NCI-H146 (cell line): ENCODE results near the gene UBA7.
"Not testable (repeated sequence)": the region's sequence is repeated elsewhere in the genome, so short reads cannot be mapped to it uniquely, and the experiment has no call there.

Experiments
- DNase-seq: peaks from one replicate; lab custom pipeline; 2025; lab: John Stamatoyannopoulos, UW

Gene UBA7

DNA sequence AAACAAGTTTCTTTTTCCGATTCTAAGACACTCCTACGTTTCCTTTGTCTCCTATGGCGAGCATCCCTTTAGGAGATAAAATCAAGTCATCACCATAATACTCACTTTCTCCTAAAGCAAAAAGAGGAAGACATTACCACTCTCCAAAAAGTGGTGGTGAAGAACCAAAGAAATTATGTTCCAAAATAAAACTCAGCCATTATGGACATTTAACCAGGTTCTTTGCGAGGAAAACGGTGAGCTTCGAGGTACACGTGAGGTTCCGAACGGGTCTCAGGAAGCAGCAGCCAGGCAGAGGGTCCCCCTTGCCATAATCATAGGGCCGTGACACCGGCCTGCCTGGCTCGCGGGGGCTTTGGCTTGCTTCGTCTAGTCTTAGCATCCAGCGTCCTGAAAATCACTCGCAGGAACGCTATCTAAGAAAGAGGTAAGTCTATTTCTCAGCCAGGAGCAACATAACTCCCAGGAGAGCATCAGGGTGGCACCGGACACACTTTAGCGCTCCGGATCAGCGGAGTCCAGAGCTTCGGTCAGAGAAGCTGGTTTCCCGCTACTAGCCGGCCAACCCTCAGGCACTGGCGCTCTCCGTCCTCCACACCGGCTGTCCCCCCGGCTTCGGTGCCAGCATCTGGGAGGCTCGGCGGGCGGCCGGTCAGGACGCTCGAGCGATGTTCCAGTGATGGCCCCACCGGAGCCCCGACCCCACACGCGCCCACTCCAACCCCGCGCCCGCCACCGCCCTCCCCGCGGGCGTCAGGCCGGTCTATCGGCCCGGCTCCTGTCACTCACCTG, 28.0 kb downstream of the UBA7 start:
- DNase-seq = peak; percentile 33

DNA sequence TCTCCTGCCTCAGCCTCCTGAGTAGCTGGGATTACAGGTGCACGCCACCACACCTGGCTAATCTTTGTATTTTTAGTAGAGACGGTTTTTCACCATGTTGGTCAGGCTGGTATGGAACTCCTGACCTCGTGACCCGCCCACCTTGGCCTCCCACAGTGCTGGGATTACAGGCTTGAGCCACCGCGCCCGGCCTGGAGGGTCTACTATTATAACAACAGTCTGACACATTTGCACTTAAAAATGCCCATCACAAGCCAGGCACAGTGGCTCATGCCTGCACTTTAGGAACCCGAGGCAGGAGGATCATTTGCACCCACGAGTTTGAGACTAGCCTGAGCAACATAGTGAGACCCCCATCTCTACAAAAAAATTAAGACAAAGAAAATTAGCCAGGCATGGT, 31.5 kb downstream of the UBA7 start:
- not testable (repeated sequence) for DNase-seq

DNA sequence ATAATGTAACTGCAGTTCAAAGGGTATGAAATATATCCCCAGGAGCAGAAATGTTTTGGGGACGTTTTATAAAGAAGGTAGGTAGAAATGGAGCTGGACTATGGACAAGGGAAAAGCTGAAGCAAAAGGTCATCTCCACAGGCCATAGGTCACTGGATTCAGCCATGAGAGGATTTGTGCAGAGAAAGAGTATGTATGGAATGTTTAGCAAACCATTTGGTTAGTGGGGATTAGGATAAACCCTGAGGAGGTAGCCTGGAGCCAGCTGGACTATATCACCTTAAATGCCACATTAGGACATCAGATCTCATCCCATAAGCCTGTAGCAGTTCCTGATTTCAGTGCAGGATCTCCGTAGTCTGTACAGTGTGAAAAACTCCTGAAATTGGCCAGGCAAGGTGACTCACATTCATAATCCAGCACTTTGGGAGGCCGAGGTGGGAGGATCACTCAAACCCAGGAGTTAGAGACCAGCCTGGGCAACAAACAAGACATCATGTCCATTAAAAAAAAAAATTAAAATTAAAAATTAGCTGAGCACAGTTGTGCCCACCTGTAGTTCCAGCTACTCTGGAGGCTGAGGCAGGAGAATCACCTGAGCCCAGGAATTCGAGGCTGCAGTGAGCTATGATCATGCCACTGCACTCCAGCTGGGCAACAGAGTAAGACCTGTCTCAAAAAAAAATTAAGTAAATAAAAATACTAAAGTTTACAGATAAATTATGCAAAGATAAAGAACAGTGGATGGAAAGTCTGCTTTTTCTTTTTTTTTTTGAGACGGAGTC, 32.1 kb downstream of the UBA7 start:
- DNase-seq = no peak

DNA sequence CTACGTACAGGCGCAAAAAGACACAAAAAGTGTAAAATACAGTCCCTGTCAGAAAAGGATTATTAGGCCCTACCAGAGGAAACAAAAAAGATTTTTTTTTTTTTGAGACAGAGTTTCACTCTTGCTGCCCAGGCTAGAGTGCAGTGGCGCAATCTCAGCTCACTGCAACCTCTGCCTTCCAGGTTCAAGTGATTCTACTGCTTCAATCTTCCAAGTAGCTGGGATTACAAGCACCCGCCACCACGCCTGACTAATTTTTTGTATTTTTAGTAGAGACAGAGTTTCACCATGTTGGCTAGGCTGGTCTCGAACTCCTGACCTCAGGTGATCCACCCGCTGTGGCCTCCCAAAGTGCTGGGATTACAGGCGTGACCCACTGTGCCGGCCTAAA, 32.8 kb downstream of the UBA7 start:
- not testable (repeated sequence) for DNase-seq

GRCh38 chr3:49780080-49780974, 33.4 kb downstream of the UBA7 start:
- no peak for DNase-seq

DNA sequence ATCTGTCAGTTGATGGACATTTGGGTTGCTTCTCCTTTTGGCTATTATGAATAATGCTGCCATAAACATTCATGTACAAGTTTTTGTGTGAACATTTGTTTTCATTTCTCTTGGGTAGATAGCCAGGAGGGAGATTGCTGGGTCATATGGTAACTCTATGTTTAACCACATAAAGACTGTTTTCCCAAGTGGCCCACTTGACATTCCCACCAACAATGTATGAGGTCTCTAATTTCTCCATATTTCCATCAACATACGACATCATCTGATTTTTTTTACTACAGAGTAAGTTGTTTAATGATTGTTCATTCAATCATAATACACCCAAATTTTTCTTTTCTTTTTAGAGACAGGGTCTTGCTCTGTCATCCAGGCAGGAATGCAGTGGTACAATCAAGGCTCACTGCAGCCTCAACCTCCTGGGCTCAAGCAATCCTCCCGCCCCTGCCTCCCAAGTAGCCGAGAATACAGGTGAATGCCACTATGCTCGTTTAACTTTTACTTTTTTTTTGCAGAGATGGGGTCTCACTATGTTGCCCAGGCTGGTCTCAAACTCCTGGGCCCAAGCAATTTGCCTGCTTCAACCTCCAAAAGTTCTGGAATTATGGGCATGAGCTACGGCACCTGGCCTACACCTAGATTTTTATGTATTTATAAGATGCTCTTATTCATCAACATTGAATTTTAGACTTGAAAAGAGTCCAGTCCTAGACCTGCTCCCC, 34.2 kb downstream of the UBA7 start:
- no peak for DNase-seq

- not testable (repeated sequence) for DNase-seq
These were observed 37.7 kb downstream of the UBA7 start for GRCh38 chr3:49776101-49776500.

DNA sequence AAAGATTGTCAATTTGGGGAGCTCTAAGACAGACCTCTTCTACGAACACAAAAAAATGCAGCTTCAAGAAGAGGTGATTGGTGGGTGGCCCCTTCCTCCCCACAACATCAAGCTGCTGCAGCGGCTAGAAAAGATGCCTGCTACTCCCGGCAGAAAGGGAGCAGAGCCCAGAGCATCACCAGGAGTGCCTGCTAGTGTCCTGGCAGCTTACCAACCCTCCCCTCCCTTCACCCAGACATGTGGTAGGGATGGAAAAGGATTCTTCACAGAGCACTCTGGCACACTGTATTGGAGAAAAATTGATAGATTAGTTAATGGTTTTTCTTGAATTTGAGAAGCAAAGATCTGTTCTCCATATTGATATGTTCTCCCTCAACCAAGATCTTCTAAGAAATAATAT, 38.2 kb downstream of the UBA7 start:
- no peak for DNase-seq

- DNase-seq = no peak
These were observed 41.0 kb downstream of the UBA7 start for GRCh38 chr3:49772703-49773102.

- DNase-seq = no peak
These were observed 42.3 kb downstream of the UBA7 start for GRCh38 chr3:49771340-49771938.

DNA sequence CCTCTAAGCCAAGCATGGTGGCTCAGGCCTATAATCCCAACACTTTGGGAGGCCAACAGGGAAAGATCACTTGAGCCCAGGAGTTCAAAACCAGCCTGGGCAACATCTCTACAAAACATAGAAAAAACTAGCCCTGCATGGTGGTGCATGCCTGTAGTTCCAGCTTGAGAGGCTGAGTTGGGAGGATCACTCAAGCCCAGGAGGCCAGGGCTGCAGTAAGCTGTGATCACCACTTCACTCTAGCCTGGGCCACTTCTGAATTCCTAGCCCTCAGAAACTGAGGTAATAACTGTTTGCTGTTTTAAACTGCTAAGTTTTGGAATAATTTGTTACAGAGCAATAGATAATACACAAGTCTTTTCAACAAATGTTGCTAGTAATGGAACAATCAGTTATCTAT, 43.8 kb downstream of the UBA7 start:
- no peak for DNase-seq

- DNase-seq = no peak
These were observed 44.4 kb downstream of the UBA7 start for GRCh38 chr3:49769286-49769915.

- no peak for DNase-seq
These were observed 49.8 kb downstream of the UBA7 start for GRCh38 chr3:49763981-49764380.

DNA sequence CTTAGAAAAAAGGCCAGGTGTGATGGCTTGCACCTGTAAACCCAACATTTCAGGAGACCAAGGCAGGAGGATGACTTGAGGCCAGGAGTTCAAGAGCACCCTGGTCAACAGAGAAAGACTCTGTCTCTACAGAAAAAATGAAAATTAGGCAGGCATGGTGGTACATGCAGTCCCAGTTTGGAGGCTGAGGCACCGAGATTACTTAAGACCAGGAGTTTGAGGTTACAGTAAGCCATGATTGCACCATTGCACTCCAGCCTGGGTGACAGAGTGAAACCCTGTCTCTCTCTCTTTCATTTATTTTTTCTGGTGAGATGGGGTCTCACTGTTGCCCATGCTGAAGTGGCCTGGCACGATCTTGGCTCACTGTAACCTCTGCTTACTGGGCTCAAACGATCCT, 52.1 kb downstream of the UBA7 start:
- no peak for DNase-seq

- no peak for DNase-seq
These were observed 54.5 kb downstream of the UBA7 start for GRCh38 chr3:49759226-49759625.

DNA sequence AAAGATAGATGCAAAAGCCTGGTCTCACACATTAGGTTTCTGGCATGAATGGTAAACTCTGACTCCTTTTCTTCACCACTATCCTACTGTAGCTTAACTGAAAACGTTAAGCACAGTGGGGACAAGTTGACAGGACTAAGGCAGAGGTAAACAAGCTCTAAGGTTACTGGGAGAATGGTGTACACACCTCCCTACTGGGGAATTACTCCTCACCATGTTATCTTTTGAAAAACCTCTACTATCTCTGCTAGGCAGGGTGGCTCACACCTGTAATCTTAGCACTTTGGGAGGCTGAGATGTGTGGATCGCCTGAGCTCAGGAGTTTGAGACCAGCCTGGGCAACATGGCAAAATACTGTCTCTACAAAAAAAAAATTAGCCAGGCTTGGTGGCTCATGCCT, 56.6 kb downstream of the UBA7 start:
- DNase-seq = no peak

GRCh38 chr3:49756036-49756435, 57.7 kb downstream of the UBA7 start:
- DNase-seq = no peak
